HEK293 (cell line): Measurements from ENCODE around the gene RSRC1.

Source experiments
- CTCF ChIP-seq: fragments of 450-650 bp; formaldehyde crosslinking; IDR thresholded peaks from 2 replicates; pipeline ENCODE4 v1.5.1; 2016; ENCODE audit warnings: missing biosample characterization, missing genetic modification characterization
- GLI2 ChIP-seq: fragments of 450-650 bp; formaldehyde crosslinking; IDR thresholded peaks from 2 replicates; pipeline ENCODE4; 2017; ENCODE audit warnings: missing biosample characterization, missing genetic modification characterization, low read depth, borderline replicate concordance
- GLIS2 ChIP-seq: fragments of 450-650 bp; formaldehyde crosslinking; IDR thresholded peaks from 2 replicates; pipeline ENCODE4 v1.5.1; 2016; ENCODE audit warnings: missing biosample characterization, missing genetic modification characterization
- HIC1 ChIP-seq: fragments of 450-650 bp; formaldehyde crosslinking; IDR thresholded peaks from 2 replicates; pipeline ENCODE4 v1.5.1; 2016; ENCODE audit warnings: missing biosample characterization, missing genetic modification characterization
- HOXC10 ChIP-seq: sonication (generic); formaldehyde crosslinking; IDR thresholded peaks from 2 replicates; pipeline ENCODE4 v1.8.1; 2023; ENCODE audit warnings: mild to moderate bottlenecking, missing genetic modification reagents
- KLF17 ChIP-seq: fragments of 450-650 bp; formaldehyde crosslinking; IDR thresholded peaks from 2 replicates; pipeline ENCODE4 v1.5.1; 2016; ENCODE audit warnings: missing biosample characterization, missing genetic modification characterization
- ZBTB17 ChIP-seq: fragments of 450-650 bp; formaldehyde crosslinking; IDR thresholded peaks from 2 replicates; pipeline ENCODE4 v1.5.1; 2016; ENCODE audit warnings: missing biosample characterization, missing genetic modification characterization
- ZBTB20 ChIP-seq: fragments of 450-650 bp; formaldehyde crosslinking; IDR thresholded peaks from 2 replicates; pipeline ENCODE4 v1.5.1; 2016; ENCODE audit warnings: missing biosample characterization, missing genetic modification characterization
- ZNF146 ChIP-seq: fragments of 450-650 bp; formaldehyde crosslinking; IDR thresholded peaks from 2 replicates; pipeline ENCODE4 v1.5.1; 2016; ENCODE audit warnings: missing biosample characterization, missing genetic modification characterization
- ZNF157 ChIP-seq: fragments of 450-650 bp; formaldehyde crosslinking; IDR thresholded peaks from 2 replicates; pipeline ENCODE4 v1.5.1; 2016; ENCODE audit warnings: missing biosample characterization, missing genetic modification characterization
- ZNF175 ChIP-seq: fragments of 450-650 bp; formaldehyde crosslinking; IDR thresholded peaks from 2 replicates; pipeline ENCODE4 v1.5.1; 2016; ENCODE audit warnings: missing biosample characterization, missing genetic modification characterization
- ZNF18 ChIP-seq: fragments of 450-650 bp; formaldehyde crosslinking; IDR thresholded peaks from 2 replicates; pipeline ENCODE4 v1.5.1; 2016; ENCODE audit warnings: missing biosample characterization, missing genetic modification characterization
- ZNF23 ChIP-seq: fragments of 450-650 bp; formaldehyde crosslinking; IDR thresholded peaks from 2 replicates; pipeline ENCODE4 v1.5.1; 2016; ENCODE audit warnings: missing biosample characterization, missing genetic modification characterization, borderline replicate concordance
- ZNF24 ChIP-seq: fragments of 450-650 bp; formaldehyde crosslinking; IDR thresholded peaks from 2 replicates; pipeline ENCODE4 v1.5.1; 2016; ENCODE audit warnings: missing biosample characterization, missing genetic modification characterization
- ZNF26 ChIP-seq: fragments of 450-650 bp; formaldehyde crosslinking; IDR thresholded peaks from 2 replicates; pipeline ENCODE4 v1.5.1; 2016; ENCODE audit warnings: missing biosample characterization, missing genetic modification characterization
- ZNF274 ChIP-seq, 2 experiments: fragments of 200-500 bp in 1 of 2; fragments of 450-650 bp in 1 of 2; sonication (Bioruptor generic) in 1 of 2; formaldehyde crosslinking in 1 of 2; IDR thresholded peaks; 2 replicates each; pipeline versions ENCODE4 v1.5.1 to v1.6.1; 2014 to 2016; ENCODE audit warnings: borderline replicate concordance in 1 of 2, inconsistent platforms in 1 of 2, low read length in 1 of 2, missing biosample characterization in 1 of 2, missing genetic modification characterization in 1 of 2
- ZNF292 ChIP-seq: fragments of 450-650 bp; formaldehyde crosslinking; IDR thresholded peaks from 2 replicates; pipeline ENCODE4 v1.5.1; 2016; ENCODE audit warnings: low read depth, missing biosample characterization, missing genetic modification characterization, borderline replicate concordance
- ZNF37A ChIP-seq: fragments of 450-650 bp; IDR thresholded peaks from 2 replicates; pipeline ENCODE4 v1.5.1; 2018; ENCODE audit warnings: missing biosample characterization, missing genetic modification characterization
- ZNF404 ChIP-seq: fragments of 450-650 bp; formaldehyde crosslinking; IDR thresholded peaks from 2 replicates; pipeline ENCODE4 v1.5.1; 2017; ENCODE audit warnings: missing biosample characterization, missing genetic modification characterization
- ZNF555 ChIP-seq: fragments of 450-650 bp; formaldehyde crosslinking; conservative IDR thresholded peaks from 2 replicates; pipeline ENCODE4 v1.5.1; 2017; ENCODE audit warnings: missing biosample characterization, mild to moderate bottlenecking, missing genetic modification characterization, inconsistent platforms
- ZNF561 ChIP-seq: fragments of 450-650 bp; IDR thresholded peaks from 2 replicates; pipeline ENCODE4 v1.5.1; 2018; ENCODE audit warnings: missing biosample characterization, missing genetic modification characterization, borderline replicate concordance
- ZNF626 ChIP-seq: fragments of 450-650 bp; sonication (Bioruptor Pico); formaldehyde crosslinking; IDR thresholded peaks from 2 replicates; pipeline ENCODE4 v1.5.1; 2018; ENCODE audit warnings: missing biosample characterization, missing genetic modification characterization, inconsistent platforms
- ZSCAN16 ChIP-seq: fragments of 450-650 bp; formaldehyde crosslinking; IDR thresholded peaks from 2 replicates; pipeline ENCODE4 v1.5.1; 2016; ENCODE audit warnings: missing biosample characterization, missing genetic modification characterization
- ZSCAN18 ChIP-seq: fragments of 450-650 bp; formaldehyde crosslinking; IDR thresholded peaks from 2 replicates; pipeline ENCODE4 v1.5.1; 2016; ENCODE audit warnings: missing biosample characterization, missing genetic modification characterization
- TF ChIP-seq, protein P1 (sequence below): fragments of 450-650 bp; IDR thresholded peaks from 2 replicates; pipeline ENCODE4 v1.5.1; 2018; ENCODE audit warnings: missing biosample characterization, missing genetic modification characterization
- TF ChIP-seq, protein P2 (sequence below): fragments of 450-650 bp; formaldehyde crosslinking; IDR thresholded peaks from 2 replicates; pipeline ENCODE4; 2016; ENCODE audit warnings: missing biosample characterization, missing genetic modification characterization

RSRC1 gene

GRCh38 chr3:158109804-158110657 lies at the start of gene RSRC1 (continued):
- TF ChIP-seq, protein P1, sequence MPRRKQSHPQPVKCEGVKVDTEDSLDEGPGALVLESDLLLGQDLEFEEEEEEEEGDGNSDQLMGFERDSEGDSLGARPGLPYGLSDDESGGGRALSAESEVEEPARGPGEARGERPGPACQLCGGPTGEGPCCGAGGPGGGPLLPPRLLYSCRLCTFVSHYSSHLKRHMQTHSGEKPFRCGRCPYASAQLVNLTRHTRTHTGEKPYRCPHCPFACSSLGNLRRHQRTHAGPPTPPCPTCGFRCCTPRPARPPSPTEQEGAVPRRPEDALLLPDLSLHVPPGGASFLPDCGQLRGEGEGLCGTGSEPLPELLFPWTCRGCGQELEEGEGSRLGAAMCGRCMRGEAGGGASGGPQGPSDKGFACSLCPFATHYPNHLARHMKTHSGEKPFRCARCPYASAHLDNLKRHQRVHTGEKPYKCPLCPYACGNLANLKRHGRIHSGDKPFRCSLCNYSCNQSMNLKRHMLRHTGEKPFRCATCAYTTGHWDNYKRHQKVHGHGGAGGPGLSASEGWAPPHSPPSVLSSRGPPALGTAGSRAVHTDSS (tag by site-specific recombination), result no peak
- TF ChIP-seq, protein P2, sequence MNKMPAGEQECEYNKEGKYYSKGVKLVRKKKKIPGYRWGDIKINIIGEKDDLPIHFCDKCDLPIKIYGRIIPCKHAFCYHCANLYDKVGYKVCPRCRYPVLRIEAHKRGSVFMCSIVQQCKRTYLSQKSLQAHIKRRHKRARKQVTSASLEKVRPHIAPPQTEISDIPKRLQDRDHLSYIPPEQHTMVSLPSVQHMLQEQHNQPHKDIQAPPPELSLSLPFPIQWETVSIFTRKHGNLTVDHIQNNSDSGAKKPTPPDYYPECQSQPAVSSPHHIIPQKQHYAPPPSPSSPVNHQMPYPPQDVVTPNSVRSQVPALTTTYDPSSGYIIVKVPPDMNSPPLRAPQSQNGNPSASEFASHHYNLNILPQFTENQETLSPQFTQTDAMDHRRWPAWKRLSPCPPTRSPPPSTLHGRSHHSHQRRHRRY (tag by site-specific recombination), result no peak
- TF ChIP-seq ZNF274 (IDR thresholded peaks at IDR 0.05; ENCODE audit: low read length), result no peak
- no peak for TF ChIP-seq ZNF274 (tag by site-specific recombination; IDR thresholded peaks at IDR 0.05; ENCODE audit: borderline replicate concordance)
- TF ChIP-seq ZSCAN18 (tag by site-specific recombination), result no peak
- no peak for TF ChIP-seq ZNF404 (tag by site-specific recombination)
- no peak for TF ChIP-seq ZNF146 (tag by site-specific recombination)
- 0 out of 2 replicates have a peak, but pooled peaks have one; percentile 54 for TF ChIP-seq ZNF18 (tag by site-specific recombination)
- peak; percentile 86; the same call in 1 of the 2 replicates for TF ChIP-seq ZBTB20 (tag by site-specific recombination)
- peak; percentile 100 for TF ChIP-seq ZBTB17 (tag by site-specific recombination)
- peak; percentile 91 for TF ChIP-seq GLIS2
- peak; percentile 30; the same call in 1 of the 2 replicates for TF ChIP-seq ZNF24 (tag by site-specific recombination)
- TF ChIP-seq CTCF, result peak; percentile 30; the same call in 1 of the 2 replicates
- no peak for TF ChIP-seq ZNF26
- no peak for TF ChIP-seq ZNF555 (tag by site-specific recombination)
- TF ChIP-seq ZNF292 (tag by site-specific recombination), result no peak
- no peak for TF ChIP-seq ZNF175 (tag by site-specific recombination)
- no peak for TF ChIP-seq ZNF23 (tag by site-specific recombination)
- no peak for TF ChIP-seq ZNF37A (tag by site-specific recombination)
- TF ChIP-seq GLI2 (tag by site-specific recombination), result no peak
- TF ChIP-seq ZNF626, result no peak; the same call in 1 of the 2 replicates
- no peak for TF ChIP-seq HOXC10 (CRISPR knock-in tag)
- no peak for TF ChIP-seq ZNF561 (tag by site-specific recombination)
- no peak for TF ChIP-seq ZNF157 (tag by site-specific recombination)
- peak; percentile 29 for TF ChIP-seq HIC1 (tag by site-specific recombination)
- 0 out of 2 replicates have a peak, but pooled peaks have one; percentile 57 for TF ChIP-seq KLF17 (tag by site-specific recombination)
- TF ChIP-seq ZSCAN16 (tag by site-specific recombination), result no peak
